Frontal cortex (tissue), 4 donors: ENCODE results near the gene YEATS4. TPM values are rescaled to one million over a fixed set of nuclear protein-coding genes. Genes with fewer than 3 reads are reported as not detected.

Experiments
- DNase-seq, 2 donors: peaks; one replicate each; pipeline ENCODE4 v3.0.0; 2012; ENCODE audit warnings: low spot score in 2 of 2
- FAIRE-seq: peaks from 2 replicates; lab custom pipeline; 2012; peaks lifted over from hg19 to GRCh38; lab: Jason Lieb, UNC
- small RNA-seq: library from RNA; depleted of rRNA; stranded (forward); fragments of <200 nt; gene quantifications from one replicate; pipeline ENCODE3, GENCODE V24; 2014
- total RNA-seq: library from RNA; depleted of rRNA; stranded (reverse); fragments of >200 nt; gene quantifications from one replicate; pipeline ENCODE4 v1.2.3, GENCODE V29; 2014
- donor health status: control.
- donor health status: control.
- donor health status: control.

Gene YEATS4
- total RNA-seq, 1 donor from 2014 or later, result 46.5 TPM

GRCh38 chr12:69425417-69425816 is 65.9 kb downstream of the YEATS4 start:
- FAIRE-seq (no peak), DNase-seq (no peak)

DNA sequence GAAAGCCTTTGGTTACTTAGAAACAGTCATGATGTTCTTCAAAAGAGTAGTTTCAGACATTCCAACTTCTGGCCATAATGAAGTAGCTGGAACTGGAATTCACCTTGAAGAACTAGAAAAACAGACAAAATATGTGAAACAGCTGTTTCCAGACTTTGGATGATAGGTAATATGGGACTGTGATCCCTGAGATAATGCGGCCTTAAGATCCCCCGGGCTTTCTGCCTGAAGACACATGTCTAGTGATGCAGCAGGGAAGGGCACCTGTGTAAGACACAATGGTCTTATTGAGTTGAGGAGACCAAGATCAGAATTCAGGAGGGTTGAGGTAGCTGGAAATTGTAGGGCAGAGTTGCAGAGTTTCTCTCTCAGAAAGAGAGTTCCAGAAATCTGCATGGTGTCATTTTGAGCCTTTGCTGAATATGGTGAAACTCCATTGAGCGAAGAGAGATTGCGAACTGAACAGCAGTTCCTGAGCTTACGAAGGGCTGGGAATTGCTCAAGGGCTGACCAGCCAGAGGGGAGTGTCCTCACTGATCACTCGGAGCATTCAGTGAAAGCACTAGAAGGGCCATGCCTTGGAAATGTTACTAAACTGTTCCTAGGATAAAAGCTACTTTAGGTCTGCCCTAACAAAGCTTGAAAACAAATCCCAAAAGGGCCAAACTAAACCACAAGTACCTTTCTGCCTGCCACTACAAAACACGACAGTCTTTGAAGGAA is 69.0 kb downstream of the YEATS4 start:
- FAIRE-seq (no peak), DNase-seq (no peak)

DNA sequence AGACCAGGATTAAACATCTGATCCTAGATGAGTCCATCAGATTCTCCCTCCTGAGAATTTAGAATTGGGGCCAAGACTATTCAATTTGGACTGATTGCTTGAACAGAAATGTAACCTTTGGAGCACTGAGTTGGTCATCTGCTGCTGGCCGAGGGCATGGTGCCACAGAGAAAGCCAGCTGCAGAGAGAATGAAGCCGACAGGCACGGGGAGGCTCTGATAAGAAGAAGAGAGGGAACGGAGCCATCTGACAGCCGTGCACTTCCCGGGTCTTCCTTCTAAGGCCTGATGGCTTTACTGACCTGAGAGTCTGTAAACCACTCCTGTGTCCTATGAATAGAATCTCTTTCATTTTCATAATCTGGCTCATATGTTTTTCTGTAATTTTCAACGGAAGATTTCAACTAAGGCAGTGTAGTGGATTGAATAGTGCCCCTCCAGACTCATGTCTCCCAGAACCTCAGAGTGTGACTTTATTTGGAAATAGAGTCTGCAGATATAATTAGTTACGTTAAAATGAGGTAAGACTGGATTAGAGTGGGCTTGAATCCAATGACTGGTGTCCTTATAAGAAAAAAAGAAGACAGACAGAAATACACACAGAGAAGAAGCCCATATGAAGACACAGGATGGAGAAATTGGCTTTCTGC is 71.5 kb downstream of the YEATS4 start:
- FAIRE-seq (no peak), DNase-seq (no peak)

DNA sequence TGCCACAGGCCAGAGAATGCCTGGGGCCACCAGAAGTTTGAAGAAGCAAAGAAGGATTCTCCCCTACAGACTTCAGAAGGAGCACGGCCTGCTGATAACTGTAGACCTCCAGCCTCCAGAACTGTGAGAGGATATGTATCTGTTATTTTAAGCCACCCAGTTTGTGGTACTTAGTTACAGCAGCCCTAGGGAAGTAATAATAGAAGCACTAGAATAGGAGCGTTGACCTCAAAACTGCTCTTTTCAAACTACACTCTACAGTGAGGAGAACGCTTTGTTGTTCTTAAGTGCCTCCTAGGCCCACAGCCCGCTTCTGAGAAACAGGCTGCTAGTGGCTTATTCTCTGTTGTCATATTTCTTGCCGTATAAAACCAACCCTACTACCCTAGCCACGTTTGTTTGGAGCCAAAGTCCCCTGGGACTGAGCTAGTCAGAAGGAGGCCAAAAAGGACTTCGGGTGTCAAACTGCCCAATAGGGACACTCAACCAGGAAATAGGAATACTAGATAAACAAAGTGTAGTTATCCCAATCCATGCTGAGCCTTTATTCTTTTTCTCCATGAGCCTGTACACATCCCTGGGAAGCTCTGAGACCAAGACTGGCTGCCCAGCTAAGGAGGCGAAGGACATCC is 72.2 kb downstream of the YEATS4 start:
- FAIRE-seq (no peak), DNase-seq (no peak)

GRCh38 chr12:69433653-69434052 is 74.1 kb downstream of the YEATS4 start:
- DNase-seq, result no peak
- FAIRE-seq, result no peak

GRCh38 chr12:69435644-69436043 is 76.1 kb downstream of the YEATS4 start:
- DNase-seq, result no peak

GRCh38 chr12:69437073-69437472 is 77.5 kb downstream of the YEATS4 start:
- no peak for FAIRE-seq
- DNase-seq, result no peak

More at GRCh38 chr12:69435644-69436043, 76.1 kb downstream of the YEATS4 start:
- no peak for FAIRE-seq

DNA sequence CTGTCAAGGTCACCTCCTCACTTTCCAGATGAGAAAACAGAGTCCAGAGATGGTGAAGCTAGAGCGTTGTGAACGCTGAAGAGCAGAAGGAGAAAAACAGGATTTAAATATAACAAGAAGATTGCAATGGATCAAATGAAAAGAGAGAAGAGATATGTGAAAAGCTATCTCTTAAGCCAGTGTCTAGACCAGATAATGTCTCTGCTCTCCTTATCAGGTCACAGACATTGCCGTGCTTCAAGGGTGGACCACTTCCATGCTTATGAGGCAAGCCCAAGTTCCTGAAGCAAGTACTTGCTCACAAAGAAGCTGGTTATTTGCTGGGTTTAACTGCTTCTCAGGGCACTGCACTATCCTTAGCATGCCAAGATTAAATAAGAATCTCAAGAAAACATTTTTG is 79.0 kb downstream of the YEATS4 start:
- DNase-seq, result no peak
- FAIRE-seq, result no peak

- no peak for DNase-seq
- FAIRE-seq, result no peak
These were observed 80.5 kb downstream of the YEATS4 start for GRCh38 chr12:69440016-69440415.

Small RNA genes lying within 50 kb of the gene (small RNA-seq; reads per million reads assigned to genes)
- gene RN7SL804P, result not detected

Other genes starting within 250 kb of the YEATS4 start
- gene CPSF6, start 120.2 kb upstream of the YEATS4 start, total RNA-seq, result 79.1 TPM
- 4.9 TPM for gene LYZ, start 11.4 kb upstream of the YEATS4 start, total RNA-seq
- 55.4 TPM for gene FRS2, start 110.6 kb downstream of the YEATS4 start, total RNA-seq
- gene CCT2, start 225.7 kb downstream of the YEATS4 start, total RNA-seq, result 297 TPM